DND-41 (cell line): ENCODE measurements around the gene NUBP2.

Experiments used
- CTCF ChIP-seq: IDR thresholded peaks from 2 replicates; pipeline ENCODE4 v1.5.1; 2012; ENCODE audit warnings: borderline replicate concordance, low read length, moderate library complexity, mild to moderate bottlenecking; ENCODE audit not compliant: poor library complexity, severe bottlenecking; ENCODE audit errors: extremely low read depth
- EZH2 ChIP-seq: IDR thresholded peaks from 3 replicates; pipeline ENCODE4 v1.6.1; 2012; ENCODE audit warnings: borderline replicate concordance, low read depth, mild to moderate bottlenecking, moderate library complexity, low read length, inconsistent platforms; ENCODE audit not compliant: severe bottlenecking

- no peak for TF ChIP-seq CTCF
- no peak for TF ChIP-seq EZH2
These were observed 36.0 kb upstream of the NUBP2 start for GRCh38 chr16:1746693-1747195.
